ENCODE results near the gene UMOD. TPM values are rescaled to one million over a fixed set of nuclear protein-coding genes. Genes with fewer than 3 reads are reported as not detected.

UMOD gene
- total and polyA plus RNA-seq, 2 donors (not counting 3 experiments of a cell fraction or from before 2014, with no cell fraction given): not detected

DNA sequence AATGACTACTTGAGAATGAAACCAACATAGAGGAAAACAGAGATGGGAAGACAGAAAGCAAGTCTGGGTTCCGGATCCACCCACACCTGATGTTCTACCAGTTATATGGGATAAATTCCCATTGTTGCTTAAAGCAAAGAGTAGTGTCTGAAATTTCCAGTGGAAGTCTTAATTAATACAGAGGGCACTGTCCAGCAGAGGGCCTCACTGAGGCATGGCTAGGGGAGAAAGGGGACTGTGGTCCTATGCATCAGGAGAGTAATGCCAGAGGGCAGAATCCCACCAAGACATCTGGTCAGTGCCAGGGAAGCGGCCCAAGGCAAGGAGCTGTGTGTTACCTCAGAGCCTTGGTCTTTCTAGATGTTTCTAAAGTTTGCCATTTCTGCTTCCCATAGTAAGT, 7.5 kb upstream of the UMOD start:
- Histone ChIP-seq H2AFZ (ENCODE audit: low read depth, low read length) (no peak overlapping the region), H3K9me1 (replicated peaks; ENCODE audit: control insufficient read depth, extremely low read depth, insufficient read depth, low read length) (no peaks in the 10 kb centered on the region), H3K9ac (replicated peaks; ENCODE audit: extremely low read depth, insufficient read depth, low read length) (no peak overlapping the region), H3K4me1 (ENCODE audit: control insufficient read depth, extremely low read depth, insufficient read depth, low read length) (no peaks in the 10 kb centered on the region), H3K36me3 (ENCODE audit: control insufficient read depth in 2 of 2, extremely low read depth in 1 of 2, insufficient read depth in 2 of 2, low read length in 2 of 2) (no peaks in the 10 kb centered on the region), H3K27ac (ENCODE audit: insufficient read depth, low read depth, low read length) (no peak overlapping the region), H3K4me3 (replicated peaks in 1 of 3; ENCODE audit: insufficient read depth in 1 of 3, low read depth in 1 of 3, low read length in 3 of 3) (no peak overlapping the region), H3K27me3 (ENCODE audit: control insufficient read depth in 2 of 2, insufficient read depth in 2 of 2, low read length in 2 of 2) (no peaks in the 10 kb centered on the region), H3K9me3 (replicated peaks; ENCODE audit: control insufficient read depth, insufficient read depth, low read length) (no peaks in the 10 kb centered on the region), H3K4me2 (ENCODE audit: insufficient read depth, low read length) (no peak overlapping the region), H3K79me2 (ENCODE audit: control insufficient read depth, insufficient read depth, low read length) (no peaks in the 10 kb centered on the region), H4K20me1 (replicated peaks; ENCODE audit: control insufficient read depth, extremely low read depth, insufficient read depth, low read length) (no peaks in the 10 kb centered on the region)
- no TSS peak for BruUV-seq (replicated peaks)
- intact Hi-C loops (cut with micrococcal nuclease) (no loop called here), dilution Hi-C loops (cut with MboI; ENCODE audit: extremely low pct_ligation_motif_present, low sequenced_read_pairs) (no loop called here)
- ChIA-PET CTCF (interaction anchor here (1.0 kb wide), 1 partner anchor 8 kb away, joined by 3 read pairs; no protein-coding TSS in a partner anchor), POLR2A (no interaction called here)
- FAIRE-seq (no peak), DNase-seq (ENCODE audit: low read depth, low spot score) (no peak)
- TF ChIP-seq, protein P1, sequence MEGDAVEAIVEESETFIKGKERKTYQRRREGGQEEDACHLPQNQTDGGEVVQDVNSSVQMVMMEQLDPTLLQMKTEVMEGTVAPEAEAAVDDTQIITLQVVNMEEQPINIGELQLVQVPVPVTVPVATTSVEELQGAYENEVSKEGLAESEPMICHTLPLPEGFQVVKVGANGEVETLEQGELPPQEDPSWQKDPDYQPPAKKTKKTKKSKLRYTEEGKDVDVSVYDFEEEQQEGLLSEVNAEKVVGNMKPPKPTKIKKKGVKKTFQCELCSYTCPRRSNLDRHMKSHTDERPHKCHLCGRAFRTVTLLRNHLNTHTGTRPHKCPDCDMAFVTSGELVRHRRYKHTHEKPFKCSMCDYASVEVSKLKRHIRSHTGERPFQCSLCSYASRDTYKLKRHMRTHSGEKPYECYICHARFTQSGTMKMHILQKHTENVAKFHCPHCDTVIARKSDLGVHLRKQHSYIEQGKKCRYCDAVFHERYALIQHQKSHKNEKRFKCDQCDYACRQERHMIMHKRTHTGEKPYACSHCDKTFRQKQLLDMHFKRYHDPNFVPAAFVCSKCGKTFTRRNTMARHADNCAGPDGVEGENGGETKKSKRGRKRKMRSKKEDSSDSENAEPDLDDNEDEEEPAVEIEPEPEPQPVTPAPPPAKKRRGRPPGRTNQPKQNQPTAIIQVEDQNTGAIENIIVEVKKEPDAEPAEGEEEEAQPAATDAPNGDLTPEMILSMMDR (IDR thresholded peaks at IDR 0.05; ENCODE audit: extremely low read depth in 1 of 2, insufficient read depth in 1 of 2, low read depth in 1 of 2, low read length in 2 of 2): peak; percentile 3 to 7
- TF ChIP-seq POLR2AphosphoS5 (IDR thresholded peaks at IDR 0.05; ENCODE audit: insufficient read depth, low read depth, low read length): no peak

DNA sequence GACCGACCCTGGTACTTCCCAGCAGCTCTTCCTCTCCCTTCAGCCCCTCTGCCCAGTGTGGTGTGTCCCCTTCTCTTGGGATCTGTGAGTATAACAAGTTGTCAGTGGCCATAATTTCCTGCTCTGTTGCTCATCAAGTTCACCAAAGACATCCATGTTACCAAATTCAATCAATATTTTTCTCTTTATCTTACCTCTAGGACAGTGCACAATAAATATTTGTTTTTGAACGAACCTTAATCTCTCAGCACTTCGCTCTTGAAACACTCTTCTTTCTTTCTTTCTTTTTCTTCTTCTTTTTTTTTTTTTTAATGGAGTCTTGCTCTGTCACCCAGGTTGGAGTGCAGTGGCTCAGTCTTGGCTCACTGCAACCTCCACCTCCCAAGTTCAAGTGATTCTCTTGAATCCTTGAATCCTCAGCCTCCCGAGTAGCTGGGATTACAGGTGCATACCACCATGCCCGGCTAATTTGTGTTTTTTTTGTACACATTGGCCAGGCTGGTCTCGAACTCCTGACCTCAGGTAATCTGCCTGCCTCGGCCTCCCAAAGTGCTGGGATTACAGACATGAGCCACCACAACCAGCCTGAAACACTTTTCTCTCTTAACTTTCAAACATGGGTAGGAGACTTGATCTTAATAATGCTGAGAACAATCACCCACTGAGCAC, 2.7 kb upstream of the UMOD start:
- Histone ChIP-seq H3K9me3 (replicated peaks; ENCODE audit: control insufficient read depth, insufficient read depth, low read length) (no peaks in the 10 kb centered on the region), H3K36me3 (ENCODE audit: control insufficient read depth in 2 of 2, extremely low read depth in 1 of 2, insufficient read depth in 2 of 2, low read length in 2 of 2) (no peaks in the 10 kb centered on the region), H3K4me3 (replicated peaks in 1 of 3; ENCODE audit: insufficient read depth in 1 of 3, low read depth in 1 of 3, low read length in 3 of 3) (no peak overlapping the region), H3K27me3 (ENCODE audit: control insufficient read depth in 2 of 2, insufficient read depth in 2 of 2, low read length in 2 of 2) (no peaks in the 10 kb centered on the region), H3K4me1 (ENCODE audit: control insufficient read depth, extremely low read depth, insufficient read depth, low read length) (no peaks in the 10 kb centered on the region), H3K9ac (replicated peaks; ENCODE audit: extremely low read depth, insufficient read depth, low read length) (no peak overlapping the region), H4K20me1 (replicated peaks; ENCODE audit: control insufficient read depth, extremely low read depth, insufficient read depth, low read length) (no peaks in the 10 kb centered on the region), H2AFZ (ENCODE audit: low read depth, low read length) (no peak overlapping the region), H3K9me1 (replicated peaks; ENCODE audit: control insufficient read depth, extremely low read depth, insufficient read depth, low read length) (no peaks in the 10 kb centered on the region), H3K27ac (ENCODE audit: insufficient read depth, low read depth, low read length) (no peak overlapping the region), H3K79me2 (ENCODE audit: control insufficient read depth, insufficient read depth, low read length) (no peaks in the 10 kb centered on the region), H3K4me2 (ENCODE audit: insufficient read depth, low read length) (no peak overlapping the region)
- BruUV-seq (replicated peaks): no TSS peak
- intact Hi-C loops (cut with micrococcal nuclease) (no loop called here), dilution Hi-C loops (cut with MboI; ENCODE audit: extremely low pct_ligation_motif_present, low sequenced_read_pairs) (no loop called here)
- FAIRE-seq (no peak), DNase-seq (ENCODE audit: low read depth, low spot score) (no peak)
- POLR2A ChIA-PET: no interaction called here
- CTCF ChIA-PET: no interaction called here
- TF ChIP-seq POLR2A (IDR thresholded peaks at IDR 0.05; ENCODE audit: low read depth, low read length): no peak
- no peak for TF ChIP-seq MYC (IDR thresholded peaks at IDR 0.05; ENCODE audit: low read depth, low read length)
- no peak for TF ChIP-seq GATA2 (IDR thresholded peaks at IDR 0.05; ENCODE audit: insufficient read depth, insufficient read length, low read depth, low read length)
- TF ChIP-seq, protein P2, sequence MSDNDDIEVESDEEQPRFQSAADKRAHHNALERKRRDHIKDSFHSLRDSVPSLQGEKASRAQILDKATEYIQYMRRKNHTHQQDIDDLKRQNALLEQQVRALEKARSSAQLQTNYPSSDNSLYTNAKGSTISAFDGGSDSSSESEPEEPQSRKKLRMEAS (IDR thresholded peaks at IDR 0.05; ENCODE audit: insufficient read depth, insufficient read length): no peak
- no peak for TF ChIP-seq EZH2 (IDR thresholded peaks at IDR 0.05; ENCODE audit: borderline replicate concordance, low read depth, low read length, severe bottlenecking)
- no peak for TF ChIP-seq POLR2AphosphoS5 (IDR thresholded peaks at IDR 0.05; ENCODE audit: insufficient read depth, low read depth, low read length)
- no peak for TF ChIP-seq FOS (IDR thresholded peaks at IDR 0.05; ENCODE audit: borderline replicate concordance, insufficient read depth, low read length)
- no peak for TF ChIP-seq JUN (IDR thresholded peaks at IDR 0.05; ENCODE audit: borderline replicate concordance, insufficient read depth, insufficient read length, low read depth)
- TF ChIP-seq, protein P1 (IDR thresholded peaks at IDR 0.05; ENCODE audit: extremely low read depth in 1 of 2, insufficient read depth in 1 of 2, low read depth in 1 of 2, low read length in 2 of 2): no peak
